GM12878 (cell line): Measurements from ENCODE around the gene POLD1. TPM values are rescaled to one million over a fixed set of nuclear protein-coding genes. Genes with fewer than 3 reads are reported as not detected.

Experiments used
- ATAC-seq: fragments of 200-7000 bp; cut with Tn5 transposase; 3 replicates; pipeline ENCODE4 v1.9.1; 2020; ENCODE audit warnings: mild to moderate bottlenecking, moderate library complexity
- BruUV-seq: library from RNA; stranded (reverse); fragments of 400-500 nt; replicated peaks from 2 replicates; lab custom pipeline; 2021; lab: Mats Ljungman, UMichigan
- CTCF ChIA-PET: fragments of 300-600 bp; sonication (Branson Sonifier 250); formaldehyde crosslinking; extraction: SDS; loops from one replicate; lab custom pipeline; 2021; ENCODE audit warnings: inconsistent platforms; lab: Yijun Ruan, JAX
- POLR2A ChIA-PET: fragments of 350-600 bp; formaldehyde crosslinking; extraction: SDS; loops from one replicate; lab custom pipeline; 2021; ENCODE audit warnings: inconsistent platforms; lab: Charles Lee
- RAD21 ChIA-PET: fragments of 300-600 bp; sonication (Branson Sonifier 250); formaldehyde crosslinking; loops from one replicate; lab custom pipeline; 2023; ENCODE audit warnings: antibody characterized with exemption; ENCODE audit not compliant: unreplicated experiment; lab: Charles Lee
- SMC1A ChIA-PET: fragments of 300-600 bp; sonication (Branson Sonifier 250); formaldehyde crosslinking; loops from one replicate; lab custom pipeline; 2023; ENCODE audit not compliant: unreplicated experiment, uncharacterized antibody; lab: Charles Lee
- DNase-seq: peaks from one replicate; pipeline ENCODE4 v3.0.0-alpha.2; 2011; ENCODE audit warnings: low read depth, low spot score
- FAIRE-seq: peaks from 3 replicates; lab custom pipeline; 2011; peaks lifted over from hg19 to GRCh38; lab: Jason Lieb, UNC
- H2AFZ ChIP-seq: 2 replicates; pipeline ENCODE4 v1.6.0; 2011; ENCODE audit warnings: low read depth, low read length, control low read depth; ENCODE audit not compliant: control insufficient read depth
- H3K27ac ChIP-seq: 2 replicates; pipeline ENCODE4 v1.5.1; 2011; ENCODE audit warnings: control low read depth; ENCODE audit not compliant: control insufficient read depth, insufficient read depth
- H3K27me3 ChIP-seq, 2 experiments: replicated peaks in 1 of 2; 2 replicates each; pipeline versions ENCODE4 v1.6.0 to v1.6.1; 2011; ENCODE audit warnings: low read length in 1 of 2; ENCODE audit not compliant: control insufficient read depth in 2 of 2, insufficient read depth in 2 of 2
- H3K36me3 ChIP-seq, 2 experiments: 2 replicates each; pipeline ENCODE4 v1.5.1; 2011; ENCODE audit warnings: low read length in 1 of 2; ENCODE audit not compliant: control insufficient read depth in 2 of 2, insufficient read depth in 2 of 2
- H3K4me1 ChIP-seq: 2 replicates; pipeline ENCODE4 v1.6.1; 2011; ENCODE audit warnings: mild to moderate bottlenecking, low read length, moderate library complexity, mixed read lengths; ENCODE audit not compliant: control insufficient read depth, insufficient read depth
- H3K4me2 ChIP-seq: 2 replicates; pipeline ENCODE4 v1.6.0; 2011; ENCODE audit warnings: control low read depth; ENCODE audit not compliant: control insufficient read depth, insufficient read depth
- H3K4me3 ChIP-seq: fragments of 200-600 bp; sonication (generic); 2 replicates; pipeline ENCODE4 v1.5.1; 2016
- H3K79me2 ChIP-seq: 2 replicates; pipeline ENCODE4 v1.6.0; 2011; ENCODE audit warnings: low read length; ENCODE audit not compliant: control insufficient read depth, insufficient read depth
- H3K9ac ChIP-seq: 2 replicates; pipeline ENCODE4 v1.8.0; 2011; ENCODE audit warnings: low read length, control low read depth, mixed read lengths; ENCODE audit not compliant: control insufficient read depth, insufficient read depth
- H3K9me3 ChIP-seq: replicated peaks from 3 replicates; pipeline ENCODE4 v1.5.1; 2011; ENCODE audit warnings: mild to moderate bottlenecking, low read length; ENCODE audit not compliant: control insufficient read depth, insufficient read depth
- H4K20me1 ChIP-seq: 2 replicates; pipeline ENCODE4 v1.6.0; 2011; ENCODE audit not compliant: control insufficient read depth, insufficient read depth
- ASH2L ChIP-seq: fragments of 300-600, 200-600 bp; sonication (generic); IDR thresholded peaks from 2 replicates; pipeline ENCODE4 v1.6.1; 2017; ENCODE audit warnings: low read depth, mild to moderate bottlenecking, borderline replicate concordance
- ATF7 ChIP-seq: fragments of 450-650 bp; IDR thresholded peaks from 2 replicates; pipeline ENCODE4 v1.6.1; 2016; ENCODE audit warnings: low read depth, mild to moderate bottlenecking
- NBN ChIP-seq: fragments of 450-650 bp; IDR thresholded peaks from 2 replicates; pipeline ENCODE4 v1.6.1; 2016
- TCF12 ChIP-seq: IDR thresholded peaks from 2 replicates; pipeline ENCODE4 v1.6.1; 2011; ENCODE audit warnings: low read depth, mild to moderate bottlenecking, low read length
- ZNF207 ChIP-seq: fragments of 450-650 bp; IDR thresholded peaks from 2 replicates; pipeline ENCODE4 v1.6.1; 2014; ENCODE audit warnings: antibody characterized with exemption, mild to moderate bottlenecking, borderline replicate concordance
- WGBS: methylation state at CpG from one replicate; pipeline ENCODE4 v1.1.6; 2016; ENCODE audit warnings: low lambda C conversion rate; ENCODE audit not compliant: insufficient replicate concordance, insufficient coverage; ENCODE audit errors: missing lambda C conversion rate; 5-methylcytosine and 5-hydroxymethylcytosine counted together
- in situ Hi-C: fragments of 300-500 bp; cut with MboI; formaldehyde crosslinking; loops from 9 replicates; pipeline ENCODE4 v1.14.3; 2018; ENCODE audit warnings: mixed read lengths
- intact Hi-C: fragments of 100-400 bp; cut with micrococcal nuclease; formaldehyde crosslinking; loops from one replicate; pipeline ENCODE4 v1.14.2; 2022; ENCODE audit not compliant: unreplicated experiment
- polyA plus RNA-seq, 11 experiments: library from polyadenylated mRNA; depleted of rRNA in 4 of 11; unstranded in 6 of 11; stranded (reverse) in 5 of 11; fragments of >200 nt; fragmentation: Nextera tagmentation in 4 of 11; fragmentation: Illumina TruSeq in 1 of 11; extraction: Ambion mirVana in 4 of 11; extraction: Trizol in 1 of 11; gene quantifications; 1 replicate in 1 of 11; 2 replicates in 10 of 11; pipeline versions ENCODE4 v1.2.1 to v1.2.3, GENCODE V29; 2011 to 2016; ENCODE audit warnings: inconsistent platforms in 2 of 11, missing spikeins in 2 of 11, low read depth in 1 of 11
- total RNA-seq, 4 experiments: library from RNA; depleted of rRNA in 3 of 4; stranded (reverse); fragments of >200 nt in 3 of 4; fragmentation: Illumina TruSeq in 1 of 4; extraction: Trizol in 1 of 4; gene quantifications; 2 replicates each; pipeline versions ENCODE4 v1.2.1 to v1.2.3, GENCODE V29; 2013 to 2021

Gene POLD1
- total and polyA plus RNA-seq, 10 of the 15 experiments (the other 5 are each of a cell fraction or from before 2014, with no cell fraction given): 0.76 to 165 (median 63.4) TPM

GRCh38 chr19:50368649-50369570 is 15.2 kb upstream of the POLD1 start (continued):
- TF ChIP-seq ZNF207 (0 out of 2 replicates have a peak, but pooled peaks have one; percentile 23), NBN (peak; percentile 80; the same call in 1 of the 2 replicates), TCF12 (no peak), ATF7 (peak; percentile 36; the same call in 1 of the 2 replicates)
- TF ChIP-seq, all 136 proteins: peak for 37

DNA sequence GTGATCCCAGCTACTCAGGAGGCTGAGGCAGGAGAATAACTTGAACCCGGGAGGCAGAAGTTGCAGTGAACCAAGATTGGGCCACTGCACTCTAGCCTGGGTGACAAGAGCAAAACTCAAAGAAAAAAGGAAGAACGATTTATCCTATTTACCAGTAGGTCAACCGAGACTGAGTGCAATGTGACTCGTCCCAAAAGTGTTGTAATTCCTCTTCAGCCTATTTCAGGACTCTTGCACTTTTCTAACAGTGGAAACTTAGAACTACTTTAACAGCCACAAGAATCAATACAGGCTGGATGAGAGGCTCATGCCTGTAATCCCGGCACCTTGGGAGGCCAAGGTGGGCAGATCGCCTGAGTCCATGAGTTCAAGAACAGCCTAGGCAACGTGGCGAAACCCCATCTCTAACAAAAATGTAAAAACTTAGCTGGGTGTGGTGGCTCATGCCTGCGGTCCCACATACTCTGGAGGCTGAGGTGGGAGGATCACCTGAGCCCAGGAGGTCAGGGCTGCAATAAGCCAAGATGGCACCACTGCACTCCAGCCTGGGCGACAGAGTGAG is 12.2 kb upstream of the POLD1 start:
- Histone ChIP-seq H3K27me3 (no peaks in the 10 kb centered on the region), H3K4me2 (no peak overlapping the region), H3K9ac (no peak overlapping the region), H3K4me1 (peaks cover 5% of the 10 kb centered on the region), H3K9me3 (no peaks in the 10 kb centered on the region), H3K27ac (no peak overlapping the region), H3K4me3 (no peak overlapping the region), H2AFZ (no peak overlapping the region), H4K20me1 (no peaks in the 10 kb centered on the region), H3K36me3 (no peaks in the 10 kb centered on the region), H3K79me2 (peaks cover 1% of the 10 kb centered on the region)
- WGBS: 62% methylated on average over 10 of the region's 10 CpGs
- FAIRE-seq (no peak), ATAC-seq (no peak), DNase-seq (no peak)
- BruUV-seq: no TSS peak
- intact Hi-C loops: no loop called here
- no peak for TF ChIP-seq ASH2L
- ChIA-PET RAD21 (interaction anchor here (2.2 kb wide), 1 partner anchor 89 kb away, joined by 6 read pairs; no protein-coding TSS in a partner anchor), SMC1A (interaction anchor here (2.1 kb wide), 1 partner anchor 89 kb away, joined by 12 read pairs; no protein-coding TSS in a partner anchor), CTCF (interaction anchor here (1.2 kb wide), 1 partner anchor 89 kb away, joined by 4 read pairs; no protein-coding TSS in a partner anchor), POLR2A (no interaction called here)
- in situ Hi-C loops: no loop called here
